A549 (cell line): ENCODE results near the gene IFRD2. TPM values are rescaled to one million over a fixed set of nuclear protein-coding genes. Genes with fewer than 3 reads are reported as not detected.

Experiments used
- ATAC-seq, 2 experiments: fragments of 200-7000 bp in 1 of 2; fragments of >200 bp in 1 of 2; cut with Nextera tagmentation in 1 of 2; cut with Tn5 transposase in 1 of 2; 3 replicates each; pipeline versions ENCODE4 v1.8.0 to v1.9.1; 2018 to 2020; ENCODE audit warnings: mild to moderate bottlenecking in 1 of 2, moderate library complexity in 1 of 2
- CTCF ChIA-PET: fragments of 300-600 bp; sonication (Branson Sonifier 250); formaldehyde crosslinking; extraction: SDS; loops from one replicate; lab custom pipeline; 2021; ENCODE audit warnings: antibody characterized with exemption, inconsistent platforms; lab: Yijun Ruan, JAX
- POLR2A ChIA-PET: fragments of 350-600 bp; formaldehyde crosslinking; extraction: SDS; loops from one replicate; lab custom pipeline; 2021; ENCODE audit warnings: antibody characterized with exemption, inconsistent platforms; lab: Yijun Ruan, JAX
- DNase-seq, 2 experiments: peaks; one replicate each; pipeline versions ENCODE4 v3.0.0 to v3.0.0-alpha.2; 2011 to 2016; ENCODE audit warnings: low read depth in 1 of 2, low spot score in 1 of 2
- FAIRE-seq: peaks from 2 replicates; lab custom pipeline; 2011; peaks lifted over from hg19 to GRCh38; lab: Jason Lieb, UNC
- H3K27ac ChIP-seq, 2 experiments: fragments of >200 bp; sonication (Bioruptor Twin); formaldehyde crosslinking; 3 replicates each; pipeline ENCODE4 v1.5.1; 2016 to 2017
- H3K4me1 ChIP-seq: fragments of >200 bp; sonication (Bioruptor Twin); formaldehyde crosslinking; 3 replicates; pipeline ENCODE4 v1.6.1; 2016
- H3K4me2 ChIP-seq: fragments of >200 bp; sonication (Bioruptor Twin); formaldehyde crosslinking; 3 replicates; pipeline ENCODE4 v1.6.1; 2016
- H3K4me3 ChIP-seq: fragments of >200 bp; sonication (Bioruptor Twin); formaldehyde crosslinking; 3 replicates; pipeline ENCODE4 v1.5.1; 2016
- H3K9me3 ChIP-seq: fragments of >200 bp; sonication (Bioruptor Twin); formaldehyde crosslinking; 3 replicates; pipeline ENCODE4 v1.6.1; 2016
- BCL3 ChIP-seq: fragments of >200 bp; sonication (Bioruptor Twin); formaldehyde crosslinking; IDR thresholded peaks from 3 replicates; pipeline ENCODE4 v1.6.1; 2016
- BHLHE40 ChIP-seq: IDR thresholded peaks from 2 replicates; pipeline ENCODE4 v1.6.1; 2012; ENCODE audit warnings: low read depth, low read length, inconsistent platforms
- EHF ChIP-seq: fragments of 250-450 bp; sonication (Bioruptor Pico); IDR thresholded peaks from 2 replicates; pipeline ENCODE4 v1.5.0; 2020; ENCODE audit warnings: mild to moderate bottlenecking
- ELK1 ChIP-seq: fragments of 150-350 bp; IDR thresholded peaks from 2 replicates; pipeline ENCODE4 v1.6.1; 2014; ENCODE audit warnings: low read depth, mild to moderate bottlenecking, low read length
- ESRRA ChIP-seq: fragments of 150-350 bp; IDR thresholded peaks from 2 replicates; pipeline ENCODE4 v1.6.1; 2014; ENCODE audit warnings: mild to moderate bottlenecking, low read length, borderline replicate concordance
- FOXS1 ChIP-seq: fragments of 250-450 bp; sonication (Bioruptor Pico); IDR thresholded peaks from 2 replicates; pipeline ENCODE4 v1.5.0; 2020; ENCODE audit warnings: mild to moderate bottlenecking, moderate library complexity
- HDAC2 ChIP-seq: fragments of 200-600 bp; sonication (generic); IDR thresholded peaks from 2 replicates; pipeline ENCODE4 v1.6.1; 2016
- MAFK ChIP-seq: fragments of 450-650 bp; IDR thresholded peaks from 2 replicates; pipeline ENCODE4 v1.6.1; 2014; ENCODE audit not compliant: partially characterized antibody
- MAZ ChIP-seq: fragments of 150-350 bp; IDR thresholded peaks from 2 replicates; pipeline ENCODE4 v1.6.1; 2014; ENCODE audit warnings: antibody characterized with exemption, low read depth, low read length, borderline replicate concordance
- POLR2AphosphoS2 ChIP-seq: conservative IDR thresholded peaks from 2 replicates; pipeline ENCODE4 v1.6.1; 2012; ENCODE audit warnings: low read length, improper control_type of control experiment, inconsistent platforms
- RFX5 ChIP-seq: fragments of 450-650 bp; IDR thresholded peaks from 2 replicates; pipeline ENCODE4 v1.7.1; 2014; ENCODE audit warnings: antibody characterized with exemption, mild to moderate bottlenecking, moderate library complexity
- RNF2 ChIP-seq: fragments of 200-600 bp; sonication (generic); IDR thresholded peaks from 2 replicates; pipeline ENCODE4 v1.6.1; 2016; ENCODE audit warnings: low read depth, mild to moderate bottlenecking, antibody characterized with exemption, moderate library complexity, borderline replicate concordance
- SMC3 ChIP-seq: fragments of >200 bp; sonication (Bioruptor Twin); formaldehyde crosslinking; IDR thresholded peaks from 3 replicates; pipeline ENCODE4 v1.6.1; 2018; ENCODE audit warnings: inconsistent platforms
- SREBF2 ChIP-seq: fragments of 450-650 bp; IDR thresholded peaks from 2 replicates; pipeline ENCODE4 v1.6.1; 2014; ENCODE audit warnings: mild to moderate bottlenecking, moderate library complexity
- TFCP2L1 ChIP-seq: fragments of 250-450 bp; sonication (Bioruptor Pico); IDR thresholded peaks from 2 replicates; pipeline ENCODE4 v1.5.0; 2021; ENCODE audit warnings: mild to moderate bottlenecking
- ZC3H11A ChIP-seq: fragments of 450-650 bp; IDR thresholded peaks from 2 replicates; pipeline ENCODE4 v1.6.1; 2014; ENCODE audit warnings: antibody characterized with exemption, mild to moderate bottlenecking
- ZSCAN20 ChIP-seq: fragments of 250-450 bp; sonication (Bioruptor Pico); IDR thresholded peaks from 2 replicates; pipeline ENCODE4 v1.8.0; 2022; ENCODE audit warnings: mild to moderate bottlenecking, moderate library complexity
- WGBS: methylation state at CpG from one replicate; pipeline ENCODE4 v1.1.6; 2017; ENCODE audit errors: missing lambda C conversion rate; 5-methylcytosine and 5-hydroxymethylcytosine counted together
- polyA plus RNA-seq, 4 experiments: library from polyadenylated mRNA; depleted of rRNA in 3 of 4; stranded (reverse); fragments of >200 nt; fragmentation: RNase III in 1 of 4; extraction: RNeasy Plus Mini Kit Qiagen cat#74134 plus additional on column Dnase treatment in 1 of 4; gene quantifications; 2 replicates in 3 of 4; 3 replicates in 1 of 4; pipeline ENCODE4 v1.2.3, GENCODE V29; 2011 to 2017
- TF ChIP-seq, protein P1 (sequence below): fragments of 200-600 bp; sonication (generic); IDR thresholded peaks from 2 replicates; pipeline ENCODE4 v1.6.1; 2016; ENCODE audit warnings: antibody characterized with exemption, mild to moderate bottlenecking, moderate library complexity
- TF ChIP-seq, protein P2 (sequence below): IDR thresholded peaks from 2 replicates; pipeline ENCODE4 v1.6.1; 2012; ENCODE audit warnings: low read depth, borderline replicate concordance

Gene IFRD2
- polyA plus RNA-seq, 2 of the 4 experiments (the other 2 are of a cell fraction) = 42.2 to 79.7 TPM

DNA sequence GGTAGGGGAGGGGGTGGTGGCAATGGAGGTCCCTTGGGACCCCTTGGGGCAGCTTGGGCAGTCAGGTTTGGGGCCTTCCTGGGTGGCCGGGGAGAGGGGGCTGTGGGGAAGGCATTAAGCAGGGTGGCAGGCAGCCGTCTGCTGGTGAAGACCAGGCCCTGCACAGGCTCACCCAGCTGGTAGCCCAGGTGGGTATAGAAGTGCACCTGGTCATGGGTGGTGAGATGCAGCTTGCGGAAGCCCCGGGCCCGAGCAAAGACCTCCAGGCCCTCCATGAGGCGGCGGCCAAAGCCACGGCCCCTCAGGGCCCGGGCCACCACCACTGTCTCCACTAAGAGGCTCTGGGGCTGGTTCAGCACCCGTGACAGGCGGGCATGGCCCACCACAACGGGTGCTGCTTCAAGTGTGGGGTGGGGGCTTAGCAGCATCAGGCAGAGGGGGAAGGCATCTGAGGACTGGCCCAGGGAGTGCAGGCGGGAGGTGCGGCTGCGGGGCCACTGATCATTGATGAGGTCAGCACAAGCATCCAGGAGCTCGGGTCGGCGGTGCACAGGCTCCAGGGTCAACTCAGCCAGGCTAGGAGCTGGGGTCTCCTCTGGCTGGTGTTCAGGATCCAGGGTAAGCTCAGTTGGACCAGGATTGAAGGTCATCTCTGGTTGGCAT lies 4.6 kb upstream of the IFRD2 start:
- Histone ChIP-seq H3K4me2 (no peak overlapping the region), H3K4me1 (peaks cover 23% of the 10 kb centered on the region; the same call in 2 of the 3 replicates), H3K9me3 (no peaks in the 10 kb centered on the region), H3K27ac (no peak overlapping the region), H3K4me3 (no peak overlapping the region)
- ChIA-PET POLR2A (no interaction called here), CTCF (interaction anchor here (0.8 kb wide), 2 partner anchors 33 to 51 kb away, joined by 3 read pairs; no protein-coding TSS in a partner anchor)
- TF ChIP-seq ZSCAN20 (CRISPR knock-in tag) (no peak), ELK1 (no peak), POLR2AphosphoS2 (no peak), FOXS1 (no peak), SMC3 (no peak), RNF2 (no peak), RFX5 (no peak), SREBF2 (no peak), ZC3H11A (no peak), EHF (CRISPR knock-in tag) (no peak), ESRRA (no peak), BCL3 (no peak), MAZ (no peak), MAFK (no peak), HDAC2 (no peak), TFCP2L1 (no peak), BHLHE40 (no peak)
- TF ChIP-seq, protein P1, sequence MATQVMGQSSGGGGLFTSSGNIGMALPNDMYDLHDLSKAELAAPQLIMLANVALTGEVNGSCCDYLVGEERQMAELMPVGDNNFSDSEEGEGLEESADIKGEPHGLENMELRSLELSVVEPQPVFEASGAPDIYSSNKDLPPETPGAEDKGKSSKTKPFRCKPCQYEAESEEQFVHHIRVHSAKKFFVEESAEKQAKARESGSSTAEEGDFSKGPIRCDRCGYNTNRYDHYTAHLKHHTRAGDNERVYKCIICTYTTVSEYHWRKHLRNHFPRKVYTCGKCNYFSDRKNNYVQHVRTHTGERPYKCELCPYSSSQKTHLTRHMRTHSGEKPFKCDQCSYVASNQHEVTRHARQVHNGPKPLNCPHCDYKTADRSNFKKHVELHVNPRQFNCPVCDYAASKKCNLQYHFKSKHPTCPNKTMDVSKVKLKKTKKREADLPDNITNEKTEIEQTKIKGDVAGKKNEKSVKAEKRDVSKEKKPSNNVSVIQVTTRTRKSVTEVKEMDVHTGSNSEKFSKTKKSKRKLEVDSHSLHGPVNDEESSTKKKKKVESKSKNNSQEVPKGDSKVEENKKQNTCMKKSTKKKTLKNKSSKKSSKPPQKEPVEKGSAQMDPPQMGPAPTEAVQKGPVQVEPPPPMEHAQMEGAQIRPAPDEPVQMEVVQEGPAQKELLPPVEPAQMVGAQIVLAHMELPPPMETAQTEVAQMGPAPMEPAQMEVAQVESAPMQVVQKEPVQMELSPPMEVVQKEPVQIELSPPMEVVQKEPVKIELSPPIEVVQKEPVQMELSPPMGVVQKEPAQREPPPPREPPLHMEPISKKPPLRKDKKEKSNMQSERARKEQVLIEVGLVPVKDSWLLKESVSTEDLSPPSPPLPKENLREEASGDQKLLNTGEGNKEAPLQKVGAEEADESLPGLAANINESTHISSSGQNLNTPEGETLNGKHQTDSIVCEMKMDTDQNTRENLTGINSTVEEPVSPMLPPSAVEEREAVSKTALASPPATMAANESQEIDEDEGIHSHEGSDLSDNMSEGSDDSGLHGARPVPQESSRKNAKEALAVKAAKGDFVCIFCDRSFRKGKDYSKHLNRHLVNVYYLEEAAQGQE = no peak
- TF ChIP-seq, protein P2, sequence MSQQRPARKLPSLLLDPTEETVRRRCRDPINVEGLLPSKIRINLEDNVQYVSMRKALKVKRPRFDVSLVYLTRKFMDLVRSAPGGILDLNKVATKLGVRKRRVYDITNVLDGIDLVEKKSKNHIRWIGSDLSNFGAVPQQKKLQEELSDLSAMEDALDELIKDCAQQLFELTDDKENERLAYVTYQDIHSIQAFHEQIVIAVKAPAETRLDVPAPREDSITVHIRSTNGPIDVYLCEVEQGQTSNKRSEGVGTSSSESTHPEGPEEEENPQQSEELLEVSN = no peak
- no peak for ATAC-seq
- no peak for FAIRE-seq
- DNase-seq = no peak
- 100% methylated on average over 3 of the region's 18 CpGs for WGBS
